IPS DF 19.7 (cell line): ENCODE data around the gene HTR1D.
"Not testable (repeated sequence)": the region's sequence is repeated elsewhere in the genome, so short reads cannot be mapped to it uniquely, and the experiment has no call there.

ENCODE experiments used
- DNase-seq: peaks from one replicate; pipeline ENCODE4 v3.0.0-alpha.2; 2013; ENCODE audit warnings: low read depth, low spot score

The HTR1D gene

DNA sequence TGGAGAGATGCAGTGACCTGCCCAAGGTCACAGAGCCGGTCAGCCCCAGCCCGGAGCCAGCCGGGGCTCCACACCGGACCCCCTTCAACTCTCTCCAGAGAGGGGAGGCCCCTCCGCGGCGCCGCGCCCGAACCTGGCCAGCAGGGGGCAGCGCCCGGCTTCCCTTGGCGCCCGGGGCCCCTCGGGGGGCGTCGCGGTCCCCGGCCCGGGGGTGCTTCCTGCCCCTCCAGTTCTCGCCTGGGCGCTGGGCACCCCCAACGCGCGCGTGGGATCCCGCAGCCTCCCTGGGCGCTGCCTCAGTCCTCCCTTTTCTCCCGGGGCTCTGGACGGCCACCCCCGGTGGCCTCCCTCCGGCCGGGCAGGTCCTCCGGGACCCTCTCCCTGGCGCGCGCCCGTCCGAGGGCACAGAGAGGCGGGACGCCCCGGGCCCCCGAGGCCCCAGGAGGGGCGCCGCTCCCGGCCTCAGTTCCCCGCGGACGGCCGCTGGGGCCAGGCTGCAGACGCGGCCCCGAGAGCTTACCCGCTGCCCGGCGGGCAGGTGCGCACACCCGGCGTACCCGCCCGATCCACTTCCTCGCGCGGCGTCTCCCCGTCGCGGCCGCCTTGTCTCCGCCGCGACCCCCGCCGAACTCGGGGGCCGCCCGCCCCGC, 406 bp downstream of the HTR1D start:
- DNase-seq = no peak

DNA sequence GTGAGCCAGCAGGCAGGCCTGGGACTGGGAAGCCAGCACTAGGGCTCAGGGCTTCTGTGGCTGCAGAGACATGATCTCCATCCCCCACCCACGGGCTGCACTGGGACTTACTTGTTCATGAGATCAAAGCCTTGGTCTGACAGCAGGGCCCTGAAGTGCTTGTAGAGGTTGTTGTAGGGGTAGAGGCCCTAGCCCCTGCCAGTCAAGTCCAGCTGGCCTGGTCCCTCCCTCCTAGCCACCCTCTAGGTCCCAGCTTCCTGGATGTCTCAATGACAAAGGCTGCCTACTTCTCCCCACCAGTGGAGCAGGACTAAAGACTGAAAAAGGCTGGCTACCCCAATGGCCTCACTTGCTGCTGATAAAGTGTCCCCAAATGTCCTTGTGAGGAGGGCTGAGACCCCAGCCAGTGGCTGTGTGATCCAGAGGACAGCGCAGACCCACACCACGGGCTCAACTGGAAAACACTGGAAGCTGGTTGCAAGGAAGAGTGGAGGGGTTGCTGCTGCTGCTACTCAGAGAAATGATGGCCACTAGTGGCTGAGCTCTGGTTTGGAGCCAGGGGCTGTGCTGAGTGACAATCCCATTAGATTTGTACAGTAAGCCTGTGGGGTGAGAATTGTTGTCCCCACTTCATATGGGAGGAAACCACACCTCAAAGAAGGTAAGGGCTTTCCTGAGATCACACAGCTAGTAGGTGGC, 1.4 kb downstream of the HTR1D start:
- no peak for DNase-seq

DNA sequence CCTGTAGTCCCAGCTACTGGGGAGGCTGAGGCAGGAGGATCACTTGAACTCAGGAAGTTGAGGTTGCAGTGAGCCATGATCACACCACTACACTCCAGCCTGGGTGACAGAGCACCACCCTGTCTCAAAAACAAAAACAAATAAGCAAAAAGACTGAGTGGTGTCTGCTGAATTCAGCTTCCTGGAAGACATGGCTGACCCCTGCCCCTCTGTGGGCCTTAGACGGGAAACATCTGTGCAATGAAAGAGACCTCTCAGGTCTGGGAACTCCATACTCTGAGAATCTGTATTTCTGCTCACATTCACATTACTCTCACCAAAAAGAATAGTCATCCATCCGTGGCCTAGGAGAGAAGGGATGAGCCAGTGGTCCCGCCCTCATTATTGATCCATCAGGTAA, 2.0 kb downstream of the HTR1D start:
- DNase-seq = no peak

DNA sequence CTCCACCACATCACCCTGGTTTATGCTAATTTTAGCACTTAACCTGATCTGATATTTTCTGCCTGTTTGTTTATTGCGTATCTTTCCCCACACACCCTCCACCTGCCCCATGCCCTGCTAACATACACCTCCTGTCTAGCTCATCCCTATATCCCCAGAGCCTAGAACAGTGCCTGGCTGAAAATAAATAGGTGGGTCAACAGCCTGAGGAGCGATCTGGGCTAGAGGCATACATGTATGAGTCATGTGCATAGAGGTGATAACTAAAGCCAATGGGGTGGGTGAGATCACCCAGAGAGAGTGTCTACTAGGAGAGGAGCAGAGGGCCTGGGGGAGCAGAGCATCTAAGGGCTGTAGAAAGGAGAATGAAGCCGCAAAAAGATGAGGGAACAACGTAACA, 2.7 kb downstream of the HTR1D start:
- no peak for DNase-seq

DNA sequence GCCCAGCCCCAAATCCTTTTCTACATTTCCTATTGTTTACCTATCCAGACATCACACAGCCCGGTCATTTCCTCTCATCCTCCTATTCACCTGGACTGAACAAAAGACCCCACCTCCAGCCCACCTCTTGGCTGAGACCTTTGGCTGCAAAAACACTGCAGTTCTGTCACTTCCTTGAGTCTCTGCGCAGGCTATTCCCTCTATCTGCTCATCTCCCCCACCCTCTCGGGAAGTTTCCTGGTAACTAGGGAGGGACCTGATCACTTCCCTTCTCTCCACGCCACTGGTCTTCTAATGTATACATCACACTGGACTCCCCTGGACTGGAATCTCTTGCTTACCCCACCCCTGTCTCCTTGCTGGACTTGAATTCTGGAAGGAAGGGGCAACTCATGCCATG, 5.3 kb downstream of the HTR1D start:
- no peak for DNase-seq

DNA sequence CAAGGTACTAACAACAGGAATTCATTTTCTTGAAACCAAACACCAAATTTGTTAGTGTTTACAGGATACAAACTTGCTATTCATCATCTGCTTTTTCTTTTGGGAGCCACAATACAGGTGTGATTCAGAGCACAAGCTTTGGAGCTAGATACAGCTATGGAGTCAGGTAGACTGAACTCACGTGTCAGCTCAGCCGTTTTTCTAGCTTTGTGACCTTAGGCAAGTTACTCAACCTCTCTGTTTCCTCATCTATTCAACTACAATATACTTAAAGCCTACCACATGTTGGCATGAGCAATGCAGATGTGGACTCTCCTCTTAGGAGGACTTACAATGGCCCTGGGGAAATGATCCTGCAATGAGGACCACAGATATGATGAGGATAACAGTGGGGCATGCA, 6.3 kb downstream of the HTR1D start:
- no peak for DNase-seq

DNA sequence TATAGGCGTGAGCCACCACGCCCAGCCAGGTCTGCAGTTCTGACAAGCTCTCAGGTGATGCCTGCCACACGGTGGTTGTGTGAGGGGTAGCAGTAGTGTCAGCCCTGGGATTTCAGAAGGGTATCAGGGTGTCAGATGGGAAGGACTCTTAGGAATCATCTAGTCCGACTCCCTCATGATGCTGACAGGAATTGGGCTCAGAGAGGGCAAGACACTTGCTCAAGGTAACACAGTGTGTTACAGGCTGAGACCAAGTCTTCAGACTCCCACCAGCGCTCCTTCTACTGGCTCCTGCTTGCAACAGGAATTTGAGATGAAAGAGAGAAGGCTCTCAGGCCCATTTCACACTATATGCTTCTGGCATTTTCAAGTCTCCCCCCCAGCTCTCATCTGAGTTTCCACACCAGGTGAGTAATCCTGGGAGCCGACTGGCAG, 6.9 kb downstream of the HTR1D start:
- DNase-seq = peak; percentile 57

DNA sequence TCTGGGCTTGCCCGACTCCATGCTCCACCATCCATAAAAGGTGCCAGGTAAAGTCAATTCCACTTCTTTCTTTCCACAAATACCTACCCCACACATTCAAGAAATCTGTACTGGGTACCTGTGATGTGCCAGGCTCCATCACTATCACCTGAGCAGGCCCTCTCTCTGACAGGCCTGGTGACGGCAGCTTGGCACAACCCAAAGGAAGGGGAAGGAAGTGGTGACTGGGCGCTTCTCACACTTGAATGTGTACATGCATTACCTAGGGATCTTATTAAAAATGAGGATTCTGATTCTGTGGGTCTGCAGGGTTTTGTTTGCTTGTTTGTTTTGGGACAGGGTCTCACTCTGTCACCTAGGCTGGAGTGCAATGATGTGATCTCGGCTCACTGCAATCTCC, 7.5 kb downstream of the HTR1D start:
- DNase-seq = no peak

DNA sequence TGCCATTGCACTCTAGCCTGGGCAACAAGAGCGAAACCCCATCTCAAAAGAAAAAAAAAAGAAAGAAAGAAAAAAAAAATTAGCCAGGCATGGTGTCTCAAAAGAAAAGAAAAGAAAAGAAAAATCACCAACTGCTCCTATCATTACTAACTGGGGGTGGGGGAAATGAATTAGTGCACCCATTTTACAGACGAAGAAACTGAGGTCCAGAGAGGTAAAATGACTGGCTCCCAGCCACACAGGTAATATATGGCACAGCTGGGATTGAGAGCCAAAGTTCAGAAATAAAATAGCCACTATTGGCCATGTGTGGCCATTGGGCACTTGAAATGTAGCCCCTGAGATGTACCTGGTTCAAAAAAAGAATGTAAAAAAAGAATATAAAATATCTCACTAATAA, 8.8 kb downstream of the HTR1D start:
- DNase-seq = no peak

DNA sequence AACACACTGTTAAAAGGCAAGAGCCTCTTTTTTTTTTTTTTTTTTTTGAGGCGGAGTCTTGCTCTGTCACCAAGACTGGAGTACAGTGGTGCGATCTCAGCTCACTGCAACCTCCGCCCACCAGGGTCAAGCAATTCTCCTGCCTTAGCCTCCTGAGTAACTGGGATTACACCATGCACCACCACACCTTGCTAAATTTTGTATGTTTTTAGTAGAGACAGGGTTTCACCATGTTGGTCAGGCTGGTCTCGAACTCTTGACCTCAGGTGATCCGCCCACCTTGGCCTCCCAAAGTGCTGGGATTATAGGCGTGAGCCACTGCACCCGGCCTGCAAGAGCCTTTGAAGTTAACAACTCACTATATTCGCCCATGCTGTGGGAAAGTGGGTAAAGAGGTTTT, 9.6 kb downstream of the HTR1D start:
- DNase-seq = not testable (repeated sequence)

DNA sequence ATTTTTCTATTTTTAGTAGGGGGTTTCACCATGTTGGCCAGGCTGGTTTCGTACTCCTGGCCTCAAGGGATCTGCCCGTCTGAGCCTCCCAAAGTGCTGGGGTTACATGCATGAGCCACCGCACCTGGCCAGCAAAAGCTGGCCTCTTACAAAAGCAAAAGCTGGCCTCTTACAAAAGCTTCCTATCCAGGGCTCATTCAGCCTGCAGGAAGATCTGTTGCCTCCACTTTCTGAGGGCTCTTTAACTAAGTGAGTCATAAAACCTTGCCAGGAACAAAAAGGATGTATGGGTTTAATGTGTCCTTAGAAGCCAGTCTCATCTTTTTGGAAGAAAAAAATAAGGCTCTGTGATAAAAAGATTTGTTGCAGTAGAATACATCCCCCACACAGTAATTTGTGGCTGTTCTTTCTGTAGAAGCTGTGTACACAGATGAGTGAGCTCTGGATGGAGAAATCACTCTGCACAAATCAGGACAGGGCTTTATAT, 15.0 kb downstream of the HTR1D start:
- no peak for DNase-seq

DNA sequence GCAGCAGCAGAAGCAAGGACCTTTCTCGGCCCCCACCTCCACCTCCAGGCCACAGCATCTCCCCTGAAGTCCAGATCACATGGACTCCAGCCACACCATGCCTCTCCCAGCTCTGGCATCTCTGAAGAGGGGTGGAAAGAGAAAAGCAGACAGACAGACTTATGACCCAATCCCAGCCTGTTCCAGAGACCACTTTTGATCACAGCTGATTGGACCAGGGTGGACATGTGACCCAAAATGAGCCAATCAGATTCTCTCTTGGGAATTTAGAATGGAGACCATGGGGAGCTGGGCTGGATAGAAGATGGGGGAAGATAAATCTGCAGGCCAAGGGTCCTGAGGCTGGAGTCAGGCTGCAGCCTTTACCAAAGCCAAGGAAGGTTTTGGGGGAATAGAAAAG, 16.4 kb downstream of the HTR1D start:
- DNase-seq = no peak

DNA sequence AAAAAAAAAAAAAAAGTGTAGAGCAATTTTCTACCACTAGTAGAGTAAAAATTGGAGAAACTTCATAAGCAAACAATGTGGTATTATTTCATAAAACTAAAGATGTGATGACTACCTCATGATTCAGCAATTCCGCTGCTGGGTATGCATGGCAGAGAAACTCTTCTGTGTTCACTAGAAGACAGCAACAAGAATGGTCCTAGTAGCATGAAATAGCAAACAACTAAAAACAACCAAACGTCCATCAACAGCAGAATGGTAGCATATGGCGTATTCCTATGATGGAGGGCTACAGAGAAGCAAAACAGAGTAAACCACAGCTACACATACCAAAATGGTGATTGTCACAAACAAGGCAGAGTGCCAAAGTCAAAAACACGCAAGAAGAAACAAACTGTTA, 18.9 kb downstream of the HTR1D start:
- DNase-seq = no peak

DNA sequence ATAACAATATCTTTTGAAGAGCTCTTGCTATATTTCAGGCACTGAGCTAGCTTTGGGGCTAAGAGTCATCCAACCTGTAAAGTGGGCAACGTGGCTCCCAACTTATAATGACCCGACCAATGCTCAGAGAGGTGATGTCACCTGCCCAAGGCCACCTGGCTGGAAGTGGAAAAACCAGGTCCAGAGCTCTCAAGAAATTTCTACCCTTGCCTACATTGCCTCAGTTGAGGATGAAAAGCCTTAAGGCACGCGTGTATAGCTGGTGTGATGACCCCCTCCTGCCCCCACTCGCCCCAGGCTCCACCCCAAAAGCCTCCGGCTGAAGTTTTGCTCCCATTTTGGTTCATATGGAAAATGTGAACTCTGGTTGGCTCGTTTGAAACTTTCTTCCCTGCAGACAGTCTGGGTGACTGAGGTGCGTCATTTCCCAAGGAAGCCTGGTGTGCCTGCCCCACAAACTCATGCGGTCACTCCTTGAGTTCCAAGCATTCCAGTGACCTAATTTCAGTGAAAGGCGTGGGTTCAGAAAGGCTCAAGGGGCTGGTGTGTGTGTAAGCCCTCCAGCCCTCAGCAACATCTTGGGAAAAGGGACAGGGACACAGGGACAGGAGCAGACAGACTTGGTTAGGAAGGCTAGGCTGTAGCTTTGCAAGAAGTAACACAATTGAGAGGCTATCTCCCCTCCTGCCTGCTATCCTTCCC, 20.5 kb downstream of the HTR1D start:
- DNase-seq = no peak

DNA sequence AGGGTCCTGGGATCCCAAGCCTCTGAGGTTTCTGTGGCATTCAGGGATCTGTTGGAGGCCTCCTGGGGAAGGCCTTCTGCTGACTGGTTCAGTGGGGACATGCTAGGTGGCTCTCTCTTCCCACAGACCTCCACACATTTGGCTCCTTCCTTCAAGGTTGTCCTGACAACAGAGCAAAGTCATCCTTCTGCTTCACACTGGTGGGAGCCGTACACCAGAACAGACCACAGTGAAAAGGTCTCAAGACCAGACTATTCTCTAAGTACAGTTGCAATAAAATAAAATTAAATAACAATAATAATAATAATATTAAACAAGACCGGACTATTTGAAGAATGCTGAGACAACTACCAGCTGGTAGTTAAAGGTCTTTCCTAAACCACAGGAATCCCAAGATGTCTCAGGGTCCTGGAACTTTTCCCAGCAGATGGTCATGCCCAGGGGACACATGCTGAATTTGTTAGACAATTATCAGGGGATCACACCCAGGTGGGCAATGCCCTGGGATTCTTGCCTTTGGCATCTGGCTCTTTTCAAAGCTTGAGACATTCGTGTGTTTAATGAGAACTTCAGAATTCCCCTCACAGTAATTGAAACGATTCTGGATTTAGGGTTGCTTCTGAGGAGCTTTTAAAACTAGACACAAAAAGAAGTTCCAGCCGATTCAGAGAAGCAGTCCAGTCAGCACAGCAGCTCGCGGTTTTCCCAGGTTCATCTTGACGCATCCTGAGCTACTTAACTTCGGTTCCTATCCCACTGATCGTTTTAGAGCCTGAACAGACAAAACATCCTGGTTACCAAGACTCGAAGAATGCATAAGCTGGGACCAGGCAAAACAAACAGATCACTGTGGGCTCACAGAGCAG, 22.9 kb downstream of the HTR1D start:
- DNase-seq = no peak

DNA sequence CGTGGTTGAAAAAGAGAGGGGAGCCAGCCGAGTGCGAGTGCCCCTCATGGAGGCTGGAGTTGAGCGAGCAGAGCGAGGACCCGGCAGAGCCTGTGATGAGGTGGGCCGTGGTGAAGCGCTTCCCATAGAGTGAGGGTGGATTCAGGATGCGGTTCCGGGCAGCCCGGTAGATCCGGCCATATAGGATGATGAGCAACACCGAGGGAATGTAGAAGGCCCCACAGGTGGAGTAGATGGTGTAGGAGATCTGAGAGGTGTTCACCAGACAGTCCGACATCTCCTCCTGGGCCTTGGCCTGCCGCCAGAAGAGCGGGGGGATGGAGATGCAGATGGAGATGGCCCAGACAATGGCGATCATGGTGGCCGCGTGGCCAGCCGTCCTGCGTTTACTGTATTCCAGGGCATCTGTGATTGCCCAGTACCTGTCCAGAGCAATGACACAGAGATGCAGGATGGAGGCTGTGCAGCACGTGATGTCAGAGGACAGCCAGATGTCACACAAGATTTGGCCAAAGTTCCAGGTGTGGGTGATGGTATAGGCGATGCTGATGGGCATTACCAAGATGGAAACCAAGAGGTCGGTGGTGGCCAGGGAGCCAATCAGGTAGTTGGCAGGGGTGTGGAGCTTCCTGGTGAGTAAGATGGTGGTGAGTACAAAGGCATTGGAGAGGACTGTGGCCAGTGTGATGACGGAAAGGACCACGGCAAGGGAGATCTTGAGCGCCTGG, 23.7 kb downstream of the HTR1D start:
- DNase-seq = no peak

DNA sequence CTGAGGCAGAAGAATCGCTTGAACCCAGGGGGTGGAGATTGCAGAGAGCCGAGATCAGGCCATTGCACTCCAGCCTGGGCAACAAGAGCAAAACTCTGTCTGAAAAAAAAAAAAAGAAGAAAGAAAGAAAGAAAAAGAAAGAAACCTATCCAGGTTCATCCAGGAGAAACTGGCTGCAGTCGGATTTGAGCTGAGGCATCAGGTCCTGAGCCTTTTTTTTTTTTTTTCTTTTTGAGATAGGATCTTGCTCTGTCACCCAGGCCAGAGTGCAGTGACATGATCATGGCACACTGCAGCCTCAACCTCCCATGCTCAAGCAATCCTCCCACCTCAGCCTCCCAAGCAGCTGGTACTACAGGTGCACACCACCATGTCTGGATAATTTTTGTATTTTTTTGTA, 26.1 kb downstream of the HTR1D start:
- DNase-seq = no peak

DNA sequence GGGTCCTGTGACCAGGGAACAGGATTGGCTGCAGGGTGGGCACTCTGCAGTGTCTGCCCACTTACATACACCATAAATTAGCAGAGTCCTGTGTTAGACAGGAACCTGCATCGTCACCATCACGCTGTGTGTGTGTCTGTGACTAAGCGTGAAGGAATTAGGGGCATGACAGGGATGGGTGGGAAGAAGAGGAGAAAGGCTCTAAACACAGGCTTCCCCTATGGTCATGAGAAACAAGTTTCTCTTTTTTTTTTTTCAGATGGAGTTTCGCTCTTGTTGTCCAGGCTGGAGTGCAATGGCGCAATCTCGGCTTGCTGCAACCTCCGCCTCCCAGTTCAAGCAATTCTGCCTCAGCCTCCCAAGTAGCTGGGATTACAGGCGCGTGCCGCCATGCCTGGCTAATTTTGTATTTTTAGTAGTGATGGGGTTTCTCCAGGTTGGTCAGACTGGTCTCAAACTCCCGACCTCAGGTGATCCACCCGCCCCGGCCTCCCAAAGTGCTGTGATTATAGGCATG, 28.3 kb downstream of the HTR1D start:
- not testable (repeated sequence) for DNase-seq

DNA sequence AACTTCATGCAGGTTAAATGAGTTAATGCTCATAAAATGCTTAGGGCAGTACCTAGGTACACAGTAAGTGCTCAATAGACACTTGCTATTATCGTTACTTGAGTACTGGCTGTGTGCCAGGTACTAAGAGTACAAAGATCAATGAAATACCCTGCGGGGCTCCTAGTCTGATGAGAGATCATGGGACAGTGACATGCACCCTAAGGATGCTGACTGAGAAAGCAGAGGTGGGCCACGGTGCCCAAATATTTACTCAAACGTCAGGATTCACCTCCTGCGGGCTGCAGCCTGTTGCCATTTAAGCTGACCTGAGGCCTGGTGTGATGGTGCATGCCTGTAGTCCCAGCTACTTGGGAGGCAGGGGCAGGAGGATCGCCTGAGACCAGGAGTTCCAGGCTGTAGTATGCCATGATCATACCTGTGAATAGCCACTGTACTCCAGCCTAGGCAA, 28.8 kb downstream of the HTR1D start:
- DNase-seq = no peak

DNA sequence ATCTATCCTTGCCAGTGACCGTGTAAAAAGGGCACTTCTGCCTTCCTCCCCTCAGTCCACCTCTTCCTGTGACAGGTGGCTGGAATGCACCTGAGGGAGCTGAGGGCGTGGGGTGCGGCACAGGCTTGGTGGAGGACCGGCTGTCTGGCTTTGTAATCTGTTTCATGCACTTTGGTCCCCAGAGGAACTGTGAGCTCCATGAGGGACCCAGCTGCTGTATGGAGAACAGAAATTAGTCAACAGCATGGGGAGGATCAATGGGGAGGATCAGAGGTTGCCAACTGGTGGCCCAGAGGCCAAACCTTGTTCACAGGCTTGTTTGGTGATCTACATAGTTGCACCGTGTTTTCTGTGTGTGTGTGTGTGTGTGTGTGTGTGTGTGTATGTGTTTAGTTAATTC, 29.7 kb downstream of the HTR1D start:
- no peak for DNase-seq

DNA sequence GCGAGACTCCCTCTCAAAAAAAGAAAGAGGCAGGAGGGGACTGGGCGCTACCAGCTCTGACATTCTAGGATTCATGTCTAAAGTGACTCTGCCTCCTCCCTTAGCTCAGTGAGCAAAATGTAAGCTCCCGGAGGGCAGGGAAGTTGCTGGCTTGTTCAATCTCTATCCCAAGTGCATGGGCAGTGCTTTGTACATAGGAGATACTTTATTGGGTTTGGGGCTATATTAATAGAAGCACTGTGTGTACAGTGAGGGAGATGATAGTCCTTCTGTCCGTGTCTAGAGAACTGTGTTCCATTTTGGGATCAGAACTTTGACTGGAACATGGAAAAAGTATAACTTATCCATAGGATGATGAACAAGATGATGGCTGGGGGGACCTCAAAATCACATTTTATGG, 31.9 kb downstream of the HTR1D start:
- DNase-seq = no peak
